Stomach (tissue), 9 donors: ENCODE data around the gene STIM1. TPM values are rescaled to one million over a fixed set of nuclear protein-coding genes. Genes with fewer than 3 reads are reported as not detected.

ENCODE experiments used
- DNase-seq, 2 donors: peaks; one replicate each; pipeline versions ENCODE4 v3.0.0 to v3.0.0-alpha.2; 2013 to 2019
- H3K27ac ChIP-seq, 5 donors: fragments of 200-600 bp in 4 of 5; sonication (generic) in 4 of 5; one replicate each; pipeline ENCODE4 v1.5.1; 2013 to 2019; ENCODE audit warnings: mild to moderate bottlenecking in 1 of 5, moderate library complexity in 1 of 5
- H3K27me3 ChIP-seq, 3 donors: fragments of 200-600 bp; sonication (generic); one replicate each; pipeline ENCODE4 v1.5.1; 2017 to 2019; ENCODE audit warnings: mixed run types in 1 of 3
- H3K36me3 ChIP-seq, 4 donors: fragments of 200-600 bp; sonication (generic); 1 replicate in 3 of 4; 2 replicates in 1 of 4; pipeline ENCODE4 v1.5.1; 2016 to 2019
- H3K4me1 ChIP-seq, 4 donors: fragments of 200-600 bp; sonication (generic); one replicate each; pipeline ENCODE4 v1.5.1; 2016 to 2019
- H3K4me3 ChIP-seq, 4 donors: fragments of 200-600 bp; sonication (generic) in 3 of 4; one replicate each; pipeline ENCODE4 v1.5.1; 2016 to 2019; ENCODE audit warnings: mild to moderate bottlenecking in 1 of 4
- H3K9me3 ChIP-seq, 4 donors: fragments of 200-600 bp; sonication (generic); one replicate each; pipeline ENCODE4 v1.5.1; 2016 to 2019
- EP300 ChIP-seq: sonication (generic); formaldehyde crosslinking; IDR thresholded peaks from one replicate; pipeline ENCODE4 v1.6.1; 2017; ENCODE audit warnings: antibody characterized with exemption
- POLR2A ChIP-seq, 4 donors: fragments of 450-650 bp; IDR thresholded peaks; one replicate each; pipeline ENCODE4 v1.6.1; 2016; ENCODE audit warnings: antibody characterized with exemption in 4 of 4, control low read depth in 2 of 4, mild to moderate bottlenecking in 1 of 4, moderate library complexity in 1 of 4
- POLR2AphosphoS5 ChIP-seq, 3 donors: sonication (generic); formaldehyde crosslinking; IDR thresholded peaks; one replicate each; pipeline ENCODE4 v1.6.1; 2016; ENCODE audit warnings: antibody characterized with exemption in 3 of 3
- WGBS, 5 donors: extraction: QIAGEN DNeasy Blood & Tissue Kit in 3 of 5; methylation state at CpG; one replicate each; pipeline versions ENCODE4 v1.1.5 to v1.1.7; 2013 to 2018; 5-methylcytosine and 5-hydroxymethylcytosine counted together
- intact Hi-C: fragments of 100-400 bp; cut with DNase I; formaldehyde crosslinking; loops from one replicate; pipeline ENCODE4 v1.15.1; 2023; ENCODE audit warnings: low total_unique reads
- polyA plus RNA-seq, 3 donors: library from polyadenylated mRNA; stranded (reverse); fragments of 200-250 nt; gene quantifications; one replicate each; pipeline ENCODE4 v1.2.3, GENCODE V29; 2013
- total RNA-seq, 5 donors: library from RNA; depleted of rRNA; stranded (reverse); fragments of >200 nt; gene quantifications; one replicate each; pipeline versions ENCODE4 v1.1.0 to v1.2.3, GENCODE V29; 2014 to 2016
- TF ChIP-seq, protein P1 (sequence below), 7 experiments: fragments of 450-650 bp in 4 of 7; fragments of 200-600 bp in 3 of 7; sonication (generic) in 3 of 7; IDR thresholded peaks; one replicate each; pipeline ENCODE4 v1.5.1; 2016 to 2019; ENCODE audit warnings: antibody characterized with exemption in 7 of 7, control low read depth in 2 of 7, mild to moderate bottlenecking in 1 of 7
- donor health status: healthy with polysubstance abuse.
- donor health status: Bipolar disorder and iron deficiency.
- donor health status: healthy.

STIM1 gene
- total and polyA plus RNA-seq, 8 donors = 8.7 to 70.7 (median 34.3) TPM

DNA sequence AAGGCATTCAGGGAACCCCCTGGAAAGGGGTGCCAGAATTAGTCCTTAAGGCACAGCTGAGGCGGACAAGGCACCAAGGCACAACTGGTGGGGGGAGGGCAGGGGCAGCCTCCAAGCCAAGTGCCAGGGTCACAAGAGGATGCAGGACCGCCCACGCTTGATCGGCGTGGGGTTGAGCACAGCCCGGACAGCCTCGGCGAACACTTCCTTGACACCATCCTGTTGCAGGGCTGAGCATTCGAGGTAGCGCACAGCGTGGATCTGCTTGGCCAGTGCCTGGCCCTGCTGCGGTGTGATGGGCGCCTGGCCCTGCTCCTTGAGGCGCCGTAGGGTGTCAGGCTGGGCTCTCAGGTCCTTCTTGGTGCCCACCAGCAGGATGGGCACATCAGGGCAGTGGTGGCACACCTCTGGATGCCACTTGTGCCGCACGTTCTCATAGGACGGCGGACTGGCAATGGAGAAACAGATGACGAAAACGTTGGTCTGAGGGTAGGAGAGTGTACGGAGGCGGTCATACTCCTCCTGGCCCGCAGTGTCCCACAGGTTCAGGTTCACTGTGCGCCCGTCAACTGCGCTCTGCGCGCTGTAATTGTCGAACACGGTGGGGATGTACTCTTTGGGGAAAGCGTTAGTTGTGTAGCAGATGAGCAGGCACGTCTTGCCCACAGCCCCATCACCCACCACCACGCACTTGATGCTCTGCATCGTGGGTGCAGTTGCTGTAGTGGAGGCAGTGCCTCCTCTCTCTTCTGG lies 27.9 kb upstream of the STIM1 start:
- Histone ChIP-seq H3K36me3 (peaks cover 27 to 60% (median 56%) of the 10 kb centered on the region in 4 donors), H3K9me3 (no peaks in the 10 kb centered on the region), H3K27ac (no peak overlapping the region), H3K27me3 (no peaks in the 10 kb centered on the region), H3K4me3 (no peak overlapping the region), H3K4me1 (peaks cover 9 to 45% (median 18%) of the 10 kb centered on the region in 4 donors)
- no peak for DNase-seq
- no peak for TF ChIP-seq EP300
- TF ChIP-seq, protein P1, sequence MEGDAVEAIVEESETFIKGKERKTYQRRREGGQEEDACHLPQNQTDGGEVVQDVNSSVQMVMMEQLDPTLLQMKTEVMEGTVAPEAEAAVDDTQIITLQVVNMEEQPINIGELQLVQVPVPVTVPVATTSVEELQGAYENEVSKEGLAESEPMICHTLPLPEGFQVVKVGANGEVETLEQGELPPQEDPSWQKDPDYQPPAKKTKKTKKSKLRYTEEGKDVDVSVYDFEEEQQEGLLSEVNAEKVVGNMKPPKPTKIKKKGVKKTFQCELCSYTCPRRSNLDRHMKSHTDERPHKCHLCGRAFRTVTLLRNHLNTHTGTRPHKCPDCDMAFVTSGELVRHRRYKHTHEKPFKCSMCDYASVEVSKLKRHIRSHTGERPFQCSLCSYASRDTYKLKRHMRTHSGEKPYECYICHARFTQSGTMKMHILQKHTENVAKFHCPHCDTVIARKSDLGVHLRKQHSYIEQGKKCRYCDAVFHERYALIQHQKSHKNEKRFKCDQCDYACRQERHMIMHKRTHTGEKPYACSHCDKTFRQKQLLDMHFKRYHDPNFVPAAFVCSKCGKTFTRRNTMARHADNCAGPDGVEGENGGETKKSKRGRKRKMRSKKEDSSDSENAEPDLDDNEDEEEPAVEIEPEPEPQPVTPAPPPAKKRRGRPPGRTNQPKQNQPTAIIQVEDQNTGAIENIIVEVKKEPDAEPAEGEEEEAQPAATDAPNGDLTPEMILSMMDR (IDR thresholded peaks at IDR 0.05) = no peak
- no peak for TF ChIP-seq POLR2A (IDR thresholded peaks at IDR 0.05)
- TF ChIP-seq POLR2AphosphoS5 (IDR thresholded peaks at IDR 0.05) = no peak
- WGBS, 5 donors = 91 to 94% (median 93%) methylated on average over 22 to 35 of the region's 35 CpGs
- intact Hi-C loops = no loop called here

DNA sequence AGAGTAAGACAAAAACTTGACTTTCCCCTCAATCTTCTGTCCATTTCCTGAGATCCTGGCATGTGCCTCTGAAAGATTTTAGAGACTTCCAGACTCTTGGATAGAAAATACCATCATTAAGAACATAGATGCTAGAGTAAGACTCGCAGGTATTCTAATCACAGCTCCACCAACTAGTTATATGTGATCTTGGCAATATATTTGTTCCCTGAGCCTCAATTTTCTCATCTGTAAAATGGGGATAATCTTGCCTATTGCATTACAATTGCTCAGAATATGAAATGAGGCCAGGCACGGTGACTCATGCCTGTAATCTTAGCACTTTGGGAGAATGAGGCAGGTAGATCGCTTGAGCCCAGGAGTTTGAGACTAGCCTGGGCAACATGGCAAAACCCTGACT lies 25.4 kb upstream of the STIM1 start:
- Histone ChIP-seq H3K9me3 (no peaks in the 10 kb centered on the region), H3K27ac (no peak overlapping the region), H3K36me3 (peaks cover 31 to 59% (median 55%) of the 10 kb centered on the region in 4 donors), H3K27me3 (no peaks in the 10 kb centered on the region), H3K4me3 (no peak overlapping the region), H3K4me1 (peaks cover 23 to 62% (median 39%) of the 10 kb centered on the region in 4 donors)
- intact Hi-C loops = no loop called here
- DNase-seq = no peak
- 91 to 98% (median 95%) methylated on average over 3 of the region's 3 CpGs for WGBS, 5 donors
- no peak for TF ChIP-seq POLR2A (IDR thresholded peaks at IDR 0.05)
- TF ChIP-seq EP300 = no peak
- no peak for TF ChIP-seq POLR2AphosphoS5 (IDR thresholded peaks at IDR 0.05)
- TF ChIP-seq, protein P1 (IDR thresholded peaks at IDR 0.05) = no peak

DNA sequence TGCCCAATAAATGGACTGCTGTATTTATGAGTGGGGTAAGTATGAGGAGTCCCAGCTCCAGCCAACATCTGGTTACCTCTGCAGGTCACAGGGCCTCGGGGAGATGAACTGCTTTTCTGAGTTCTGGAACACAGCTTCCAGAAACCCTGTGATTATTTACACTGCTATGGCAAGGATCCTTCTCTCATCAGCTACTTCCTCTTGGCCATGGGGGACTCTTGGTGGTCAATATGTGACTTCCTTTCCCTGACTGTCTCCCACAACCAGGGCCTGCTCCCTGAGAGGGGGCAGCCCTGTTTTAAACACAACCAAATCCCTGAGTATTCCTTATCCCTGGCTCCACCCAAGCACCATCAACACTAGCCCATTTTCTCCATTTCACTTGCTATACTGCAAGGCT lies 24.7 kb upstream of the STIM1 start:
- intact Hi-C loops = no loop called here
- no peak for DNase-seq
- Histone ChIP-seq H3K9me3 (no peaks in the 10 kb centered on the region), H3K27ac (peak overlapping the region in 3 of 5 donors; percentile 52 to 98 (median 66)), H3K4me1 (peaks cover 24 to 68% (median 45%) of the 10 kb centered on the region in 4 donors), H3K4me3 (no peak overlapping the region), H3K27me3 (no peaks in the 10 kb centered on the region), H3K36me3 (peaks cover 29 to 52% (median 49%) of the 10 kb centered on the region in 4 donors)
- WGBS, 5 donors = 69 to 88% (median 71%) methylated on average over 1 of the region's 1 CpG
- TF ChIP-seq EP300 (no peak), POLR2A (IDR thresholded peaks at IDR 0.05) (no peak), POLR2AphosphoS5 (IDR thresholded peaks at IDR 0.05) (no peak)
- TF ChIP-seq, protein P1 (IDR thresholded peaks at IDR 0.05) = no peak

DNA sequence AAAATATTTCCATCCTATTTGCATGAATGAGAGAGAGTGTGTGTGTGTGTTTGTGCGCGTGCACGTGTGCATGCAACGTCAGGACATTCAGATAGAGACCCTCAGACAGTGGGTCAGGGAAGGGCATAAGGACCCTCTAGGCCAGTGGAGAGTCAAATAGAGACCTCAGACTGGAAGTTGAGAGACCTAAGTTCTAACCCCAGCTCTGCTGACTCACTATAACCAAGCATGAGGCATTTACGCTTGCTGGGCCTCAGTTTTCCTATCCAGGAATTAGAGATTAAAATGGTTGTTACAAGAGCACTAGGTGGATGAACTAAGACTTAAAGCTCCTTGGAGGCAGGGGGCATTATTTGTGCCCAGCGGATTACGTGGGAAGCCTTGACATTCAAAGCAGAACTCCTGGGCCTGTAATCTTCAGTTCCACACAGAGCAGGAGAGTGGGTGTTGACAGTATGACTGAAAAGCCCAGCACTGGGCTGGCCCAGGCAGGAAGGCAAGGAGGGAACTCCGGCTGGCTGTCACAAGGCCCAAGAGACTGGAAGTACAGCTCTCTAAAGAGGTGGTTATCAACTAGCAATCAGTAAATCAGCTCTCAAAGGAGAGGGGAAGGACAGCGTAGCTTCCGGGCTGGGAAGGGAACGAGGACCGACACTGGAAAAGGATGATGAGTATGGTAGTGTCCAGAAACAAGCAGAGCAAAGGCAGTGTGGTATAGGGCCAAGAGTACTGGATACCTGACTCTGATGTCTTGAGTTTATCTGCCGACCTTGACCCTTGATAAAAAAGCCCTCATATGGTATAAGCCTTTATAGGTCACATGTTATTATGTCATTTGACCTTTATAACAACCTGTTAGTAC lies 23.9 kb upstream of the STIM1 start:
- Histone ChIP-seq H3K9me3 (no peaks in the 10 kb centered on the region), H3K27ac (peak overlapping the region; percentile 13 to 98 (median 52)), H3K4me1 (peaks cover 24 to 77% (median 54%) of the 10 kb centered on the region in 4 donors), H3K36me3 (peaks cover 22 to 43% (median 41%) of the 10 kb centered on the region in 4 donors), H3K27me3 (no peaks in the 10 kb centered on the region), H3K4me3 (no peak overlapping the region)
- 62 to 75% (median 69%) methylated on average over 12 to 13 of the region's 13 CpGs for WGBS, 5 donors
- peak; percentile 34 to 40 for DNase-seq
- no peak for TF ChIP-seq POLR2A (IDR thresholded peaks at IDR 0.05)
- TF ChIP-seq EP300 = no peak
- TF ChIP-seq POLR2AphosphoS5 (IDR thresholded peaks at IDR 0.05) = no peak
- TF ChIP-seq, protein P1 (IDR thresholded peaks at IDR 0.05) = no peak
- intact Hi-C loops = no loop called here
